Measurements from ENCODE around the gene GPR37.

DNA sequence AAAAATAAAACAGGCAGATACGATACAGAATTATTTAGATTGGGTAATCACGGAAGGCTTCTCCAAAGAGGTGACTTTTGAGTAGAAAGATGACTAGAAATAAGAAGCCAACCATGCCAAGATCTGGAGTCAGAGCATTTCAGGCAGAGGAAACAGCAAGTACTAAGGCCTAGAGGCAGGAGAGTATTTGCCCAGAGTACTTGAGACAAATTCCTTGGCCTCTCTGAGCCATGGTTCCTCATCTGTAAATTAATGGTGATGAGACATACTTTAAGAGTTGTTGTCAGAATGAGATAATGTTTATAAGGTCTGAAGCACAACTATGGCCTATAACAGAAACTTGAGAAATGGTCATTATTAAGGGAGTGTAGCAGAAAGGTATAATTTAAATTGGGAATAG lies 15.8 kb upstream of the GPR37 start:
- no peak for TF ChIP-seq POLR2AphosphoS5 (IDR thresholded peaks at IDR 0.05; ENCODE audit: low read depth, low read length)
- TF ChIP-seq CTCF (IDR thresholded peaks at IDR 0.05), result no peak
- TF ChIP-seq SIN3A (IDR thresholded peaks at IDR 0.05; ENCODE audit: borderline replicate concordance, insufficient read depth, low read depth, low read length), result no peak

Data from Panc1 (cell line).